Measurements from ENCODE around the gene CYB561A3.

Gene CYB561A3

GRCh38 chr11:61345954-61346843 lies 15.5 kb downstream of the CYB561A3 start:
- no peak for DNase-seq (ENCODE audit: low read depth)
- H3K4me3 ChIP-seq (ENCODE audit: low read depth, low read length), result no peak overlapping the region
- TF ChIP-seq CTCF (IDR thresholded peaks at IDR 0.05; ENCODE audit: control insufficient read depth, extremely low read depth, insufficient read depth), result no peak

- TF ChIP-seq CTCF (IDR thresholded peaks at IDR 0.05; ENCODE audit: control insufficient read depth, extremely low read depth, insufficient read depth), result no peak
- DNase-seq (ENCODE audit: low read depth), result no peak
- H3K4me3 ChIP-seq (ENCODE audit: low read depth, low read length), result no peak overlapping the region
Measured at GRCh38 chr11:61345170-61345610, 16.5 kb downstream of the CYB561A3 start.

- no peak overlapping the region for H3K4me3 ChIP-seq (ENCODE audit: low read depth, low read length)
- no peak for TF ChIP-seq CTCF (IDR thresholded peaks at IDR 0.05; ENCODE audit: control insufficient read depth, extremely low read depth, insufficient read depth)
- DNase-seq (ENCODE audit: low read depth), result no peak
Measured at GRCh38 chr11:61343792-61344745, 17.6 kb downstream of the CYB561A3 start.

GRCh38 chr11:61342207-61342803 lies 19.4 kb downstream of the CYB561A3 start:
- DNase-seq (ENCODE audit: low read depth), result no peak
- no peak overlapping the region for H3K4me3 ChIP-seq (ENCODE audit: low read depth, low read length)
- TF ChIP-seq CTCF (IDR thresholded peaks at IDR 0.05; ENCODE audit: control insufficient read depth, extremely low read depth, insufficient read depth), result no peak

GRCh38 chr11:61341706-61342105 lies 20.0 kb downstream of the CYB561A3 start:
- no peak for TF ChIP-seq CTCF (IDR thresholded peaks at IDR 0.05; ENCODE audit: control insufficient read depth, extremely low read depth, insufficient read depth)
- H3K4me3 ChIP-seq (ENCODE audit: low read depth, low read length), result no peak overlapping the region
- DNase-seq (ENCODE audit: low read depth), result no peak

GRCh38 chr11:61340979-61341378 lies 20.7 kb downstream of the CYB561A3 start:
- TF ChIP-seq CTCF (IDR thresholded peaks at IDR 0.05; ENCODE audit: control insufficient read depth, extremely low read depth, insufficient read depth), result no peak
- no peak for DNase-seq (ENCODE audit: low read depth)
- no peak overlapping the region for H3K4me3 ChIP-seq (ENCODE audit: low read depth, low read length)
